ENCODE data around the gene PNPO. TPM values are rescaled to one million over a fixed set of nuclear protein-coding genes. Genes with fewer than 3 reads are reported as not detected.
A peak's percentile ranks its signal among the peaks of the same experiment; 100 is the strongest.

PNPO gene
- total and polyA plus RNA-seq, 2 experiments from 2014 or later, result 12.2 to 17.0 TPM

DNA sequence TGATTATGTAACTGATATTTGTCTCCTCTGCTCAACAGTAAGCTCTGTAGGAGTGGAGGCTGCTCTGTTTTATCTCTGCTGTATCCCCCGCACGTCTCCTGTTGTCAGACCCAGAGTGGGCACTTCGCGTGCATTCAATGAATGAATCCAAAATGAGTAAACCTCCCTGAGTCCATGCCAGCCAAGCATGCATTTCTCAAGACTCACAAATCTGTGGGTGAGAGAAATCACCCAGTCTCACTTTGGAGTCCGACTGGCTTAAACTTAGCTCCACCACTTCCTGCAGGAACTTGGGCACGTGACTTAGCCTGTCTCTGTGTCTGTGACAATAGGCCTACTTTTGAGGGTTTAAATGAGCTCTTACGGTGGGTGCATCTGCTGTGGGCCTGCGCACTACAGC, 3.7 kb downstream of the PNPO start:
- Histone ChIP-seq H3K4me2 (no peak overlapping the region), H3K79me2 (no peaks in the 10 kb centered on the region), H2AFZ (no peak overlapping the region), H3K9me3 (ENCODE audit: low read depth) (no peaks in the 10 kb centered on the region), H3K27me3 (no peaks in the 10 kb centered on the region), H3K4me1 (ENCODE audit: insufficient read depth) (peaks cover 12% of the 10 kb centered on the region), H3K9me2 (replicated peaks; ENCODE audit: insufficient read depth) (no peaks in the 10 kb centered on the region), H3K4me3 (no peak overlapping the region), H4K20me1 (ENCODE audit: insufficient read depth, poor library complexity, severe bottlenecking) (no peaks in the 10 kb centered on the region), H3K27ac (no peak overlapping the region), H3K36me3 (replicated peaks; ENCODE audit: insufficient read depth, low read depth) (no peaks in the 10 kb centered on the region)
- no peak for DNase-seq (ENCODE audit: low spot score)
- WGBS (ENCODE audit: low lambda C conversion rate, missing lambda C conversion rate), result 78% methylated on average over 8 of the region's 8 CpGs
- TF ChIP-seq EZH2 (IDR thresholded peaks at IDR 0.05; ENCODE audit: borderline replicate concordance) (no peak), EZH2phosphoT487 (IDR thresholded peaks at IDR 0.05; ENCODE audit: low read depth, severe bottlenecking, unreplicated experiment) (no peak)
- TF ChIP-seq, protein P1, sequence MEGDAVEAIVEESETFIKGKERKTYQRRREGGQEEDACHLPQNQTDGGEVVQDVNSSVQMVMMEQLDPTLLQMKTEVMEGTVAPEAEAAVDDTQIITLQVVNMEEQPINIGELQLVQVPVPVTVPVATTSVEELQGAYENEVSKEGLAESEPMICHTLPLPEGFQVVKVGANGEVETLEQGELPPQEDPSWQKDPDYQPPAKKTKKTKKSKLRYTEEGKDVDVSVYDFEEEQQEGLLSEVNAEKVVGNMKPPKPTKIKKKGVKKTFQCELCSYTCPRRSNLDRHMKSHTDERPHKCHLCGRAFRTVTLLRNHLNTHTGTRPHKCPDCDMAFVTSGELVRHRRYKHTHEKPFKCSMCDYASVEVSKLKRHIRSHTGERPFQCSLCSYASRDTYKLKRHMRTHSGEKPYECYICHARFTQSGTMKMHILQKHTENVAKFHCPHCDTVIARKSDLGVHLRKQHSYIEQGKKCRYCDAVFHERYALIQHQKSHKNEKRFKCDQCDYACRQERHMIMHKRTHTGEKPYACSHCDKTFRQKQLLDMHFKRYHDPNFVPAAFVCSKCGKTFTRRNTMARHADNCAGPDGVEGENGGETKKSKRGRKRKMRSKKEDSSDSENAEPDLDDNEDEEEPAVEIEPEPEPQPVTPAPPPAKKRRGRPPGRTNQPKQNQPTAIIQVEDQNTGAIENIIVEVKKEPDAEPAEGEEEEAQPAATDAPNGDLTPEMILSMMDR (IDR thresholded peaks at IDR 0.05; ENCODE audit: poor library complexity), result no peak

DNA sequence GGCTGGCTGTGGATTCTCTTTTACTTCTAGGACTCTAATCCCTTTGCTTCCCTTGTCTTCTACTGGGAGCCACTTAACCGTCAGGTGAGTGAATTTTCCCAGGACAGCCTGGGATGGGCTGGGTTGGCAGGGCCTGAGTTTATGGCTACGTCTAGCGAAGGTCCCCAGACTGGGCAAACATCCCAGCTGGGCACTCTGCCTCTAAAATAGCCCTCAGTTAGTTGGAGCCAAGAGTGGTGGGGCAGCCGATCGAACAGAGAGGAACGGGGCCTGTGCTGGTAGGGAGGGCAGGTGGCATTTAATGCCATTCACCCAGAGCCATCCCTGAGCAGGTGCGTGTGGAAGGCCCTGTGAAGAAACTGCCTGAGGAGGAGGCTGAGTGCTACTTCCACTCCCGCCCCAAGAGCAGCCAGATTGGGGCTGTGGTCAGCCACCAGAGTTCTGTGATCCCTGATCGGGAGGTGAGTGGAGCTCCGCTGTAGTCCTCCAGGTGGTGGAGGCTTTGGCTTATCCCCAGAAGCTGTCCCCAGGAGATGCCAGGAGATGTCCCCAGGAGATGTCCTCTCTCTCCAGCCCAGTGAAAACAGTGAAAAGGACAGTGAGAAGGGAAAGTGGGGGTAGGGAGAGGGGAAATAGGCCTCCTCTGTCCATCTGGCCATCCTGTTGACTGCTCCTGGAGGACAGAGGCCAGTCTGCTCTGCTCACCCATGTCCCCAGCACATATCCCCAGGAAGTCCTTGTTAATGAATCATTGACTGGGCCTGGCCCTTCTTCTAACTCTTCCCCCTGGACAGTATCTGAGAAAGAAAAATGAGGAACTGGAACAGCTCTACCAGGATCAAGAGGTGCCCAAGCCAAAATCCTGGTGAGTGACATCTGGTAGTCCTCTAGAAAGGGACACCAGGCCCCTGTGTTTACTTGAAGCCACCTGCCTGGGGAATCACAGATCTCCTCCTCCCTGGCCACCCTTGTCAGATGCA, 4.4 kb downstream of the PNPO start:
- Histone ChIP-seq H3K4me1 (ENCODE audit: insufficient read depth) (peaks cover 19% of the 10 kb centered on the region), H3K79me2 (no peaks in the 10 kb centered on the region), H3K4me3 (no peak overlapping the region), H3K9me3 (ENCODE audit: low read depth) (no peaks in the 10 kb centered on the region), H3K27ac (peak overlapping the region; percentile 34), H2AFZ (no peak overlapping the region), H3K27me3 (no peaks in the 10 kb centered on the region), H3K9me2 (replicated peaks; ENCODE audit: insufficient read depth) (no peaks in the 10 kb centered on the region), H3K36me3 (replicated peaks; ENCODE audit: insufficient read depth, low read depth) (no peaks in the 10 kb centered on the region), H4K20me1 (ENCODE audit: insufficient read depth, poor library complexity, severe bottlenecking) (no peaks in the 10 kb centered on the region), H3K4me2 (no peak overlapping the region)
- over 99% methylated on average over 9 of the region's 10 CpGs for WGBS (ENCODE audit: low lambda C conversion rate, missing lambda C conversion rate)
- DNase-seq (ENCODE audit: low spot score), result no peak
- TF ChIP-seq, protein P1 (IDR thresholded peaks at IDR 0.05; ENCODE audit: poor library complexity), result no peak
- TF ChIP-seq EZH2phosphoT487 (IDR thresholded peaks at IDR 0.05; ENCODE audit: low read depth, severe bottlenecking, unreplicated experiment), result no peak
- no peak for TF ChIP-seq EZH2 (IDR thresholded peaks at IDR 0.05; ENCODE audit: borderline replicate concordance)

DNA sequence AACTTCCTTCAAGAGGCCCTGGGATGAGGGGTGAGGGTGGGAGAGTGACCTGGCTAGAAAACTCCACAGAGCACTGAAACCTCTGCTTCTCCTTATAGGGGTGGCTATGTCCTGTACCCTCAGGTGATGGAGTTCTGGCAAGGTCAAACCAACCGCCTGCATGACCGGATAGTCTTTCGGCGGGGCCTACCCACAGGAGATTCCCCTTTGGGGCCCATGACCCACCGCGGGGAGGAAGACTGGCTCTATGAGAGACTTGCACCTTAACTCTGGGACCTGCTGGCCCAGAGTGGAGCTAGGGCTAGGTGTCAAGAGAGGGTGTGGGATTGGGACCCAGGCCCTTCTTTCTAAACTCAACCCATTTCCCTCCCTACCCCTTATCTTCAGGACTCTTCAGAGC, 5.1 kb downstream of the PNPO start:
- H4K20me1 ChIP-seq (ENCODE audit: insufficient read depth, poor library complexity, severe bottlenecking), result no peaks in the 10 kb centered on the region
- no peaks in the 10 kb centered on the region for H3K27me3 ChIP-seq
- H3K27ac ChIP-seq, result peak overlapping the region; percentile 34
- H3K79me2 ChIP-seq, result peaks cover 2% of the 10 kb centered on the region
- 95% methylated on average over 6 of the region's 6 CpGs for WGBS (ENCODE audit: low lambda C conversion rate, missing lambda C conversion rate)
- H3K4me1 ChIP-seq (ENCODE audit: insufficient read depth), result peaks cover 22% of the 10 kb centered on the region
- DNase-seq (ENCODE audit: low spot score), result no peak
- no peaks in the 10 kb centered on the region for H3K9me2 ChIP-seq (replicated peaks; ENCODE audit: insufficient read depth)
- H3K36me3 ChIP-seq (replicated peaks; ENCODE audit: insufficient read depth, low read depth), result no peaks in the 10 kb centered on the region
- H3K4me3 ChIP-seq, result no peak overlapping the region
- no peaks in the 10 kb centered on the region for H3K9me3 ChIP-seq (ENCODE audit: low read depth)
- no peak for TF ChIP-seq EZH2 (IDR thresholded peaks at IDR 0.05; ENCODE audit: borderline replicate concordance)
- no peak for TF ChIP-seq EZH2phosphoT487 (IDR thresholded peaks at IDR 0.05; ENCODE audit: low read depth, severe bottlenecking, unreplicated experiment)
- TF ChIP-seq, protein P1 (IDR thresholded peaks at IDR 0.05; ENCODE audit: poor library complexity), result no peak
- no peak overlapping the region for H2AFZ ChIP-seq
- H3K4me2 ChIP-seq, result no peak overlapping the region

Data from hepatocyte (in vitro differentiated cells).